ENCODE results near the gene KIAA1586.

Gene KIAA1586

DNA sequence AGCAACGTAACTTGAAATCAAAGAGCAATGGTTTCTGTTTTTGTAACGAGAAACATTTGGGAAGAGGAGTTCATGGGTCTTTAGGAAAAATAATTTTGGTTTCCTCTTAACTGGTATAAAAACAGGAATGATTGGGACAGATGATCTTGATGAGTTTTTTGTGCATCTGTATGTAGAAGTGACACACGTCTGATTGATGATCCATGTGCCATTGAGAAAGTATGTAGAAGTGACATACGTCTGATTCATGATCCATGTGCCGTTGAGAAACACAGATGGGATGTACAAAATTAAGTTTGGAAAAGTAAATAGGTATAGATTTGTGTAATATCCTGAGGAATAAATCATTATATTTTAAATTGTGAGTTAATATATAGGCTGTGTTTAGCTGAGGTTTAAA, 2.1 kb downstream of the KIAA1586 start:
- H3K4me3 ChIP-seq (ENCODE audit: low read depth, low read length) = no peak overlapping the region; the same call in 1 of the 2 replicates
- TF ChIP-seq, protein P1, sequence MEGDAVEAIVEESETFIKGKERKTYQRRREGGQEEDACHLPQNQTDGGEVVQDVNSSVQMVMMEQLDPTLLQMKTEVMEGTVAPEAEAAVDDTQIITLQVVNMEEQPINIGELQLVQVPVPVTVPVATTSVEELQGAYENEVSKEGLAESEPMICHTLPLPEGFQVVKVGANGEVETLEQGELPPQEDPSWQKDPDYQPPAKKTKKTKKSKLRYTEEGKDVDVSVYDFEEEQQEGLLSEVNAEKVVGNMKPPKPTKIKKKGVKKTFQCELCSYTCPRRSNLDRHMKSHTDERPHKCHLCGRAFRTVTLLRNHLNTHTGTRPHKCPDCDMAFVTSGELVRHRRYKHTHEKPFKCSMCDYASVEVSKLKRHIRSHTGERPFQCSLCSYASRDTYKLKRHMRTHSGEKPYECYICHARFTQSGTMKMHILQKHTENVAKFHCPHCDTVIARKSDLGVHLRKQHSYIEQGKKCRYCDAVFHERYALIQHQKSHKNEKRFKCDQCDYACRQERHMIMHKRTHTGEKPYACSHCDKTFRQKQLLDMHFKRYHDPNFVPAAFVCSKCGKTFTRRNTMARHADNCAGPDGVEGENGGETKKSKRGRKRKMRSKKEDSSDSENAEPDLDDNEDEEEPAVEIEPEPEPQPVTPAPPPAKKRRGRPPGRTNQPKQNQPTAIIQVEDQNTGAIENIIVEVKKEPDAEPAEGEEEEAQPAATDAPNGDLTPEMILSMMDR (IDR thresholded peaks at IDR 0.05; ENCODE audit: low read depth, low read length) = no peak

DNA sequence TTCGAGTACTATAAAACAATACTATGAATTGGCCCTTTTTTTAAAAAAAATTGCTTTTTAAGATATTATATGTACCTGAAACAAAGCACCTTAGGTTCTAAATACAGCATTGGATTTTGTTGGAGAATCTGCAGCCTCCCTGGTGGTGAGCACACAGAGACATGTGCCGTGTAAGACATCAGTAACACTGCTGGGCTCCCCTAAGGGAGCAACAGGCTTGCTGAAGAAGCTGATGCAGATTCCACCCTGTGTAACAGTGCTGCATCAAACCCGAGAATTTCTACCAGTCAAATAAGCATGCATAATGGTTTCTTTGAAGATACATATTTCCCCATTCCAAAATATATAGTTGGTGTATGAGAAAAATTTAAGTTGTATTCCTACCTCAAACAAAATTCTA, 17.4 kb downstream of the KIAA1586 start:
- TF ChIP-seq, protein P1 (IDR thresholded peaks at IDR 0.05; ENCODE audit: low read depth, low read length) = no peak
- no peak overlapping the region for H3K4me3 ChIP-seq (ENCODE audit: low read depth, low read length)

DNA sequence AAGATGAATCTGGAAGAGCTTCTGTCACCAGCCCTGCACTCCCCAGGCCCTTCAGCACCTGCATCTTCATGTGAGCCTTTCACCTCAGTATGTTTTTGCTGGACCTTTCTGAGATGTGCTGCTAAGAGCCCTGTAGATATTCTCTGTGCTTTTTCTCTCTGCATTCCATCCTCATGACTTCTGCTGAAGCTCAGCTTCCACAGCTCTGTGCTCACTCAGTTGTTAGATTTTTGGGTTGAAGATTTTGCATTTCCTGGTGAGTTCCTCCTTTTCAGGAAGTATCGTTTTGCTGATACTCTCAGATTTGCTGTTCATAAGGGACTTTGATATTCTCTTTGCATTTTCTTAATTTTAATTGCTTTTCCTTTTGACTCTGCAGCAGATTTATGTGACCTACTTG, 18.3 kb downstream of the KIAA1586 start:
- TF ChIP-seq, protein P1 (IDR thresholded peaks at IDR 0.05; ENCODE audit: low read depth, low read length) = no peak
- no peak overlapping the region for H3K4me3 ChIP-seq (ENCODE audit: low read depth, low read length)

DNA sequence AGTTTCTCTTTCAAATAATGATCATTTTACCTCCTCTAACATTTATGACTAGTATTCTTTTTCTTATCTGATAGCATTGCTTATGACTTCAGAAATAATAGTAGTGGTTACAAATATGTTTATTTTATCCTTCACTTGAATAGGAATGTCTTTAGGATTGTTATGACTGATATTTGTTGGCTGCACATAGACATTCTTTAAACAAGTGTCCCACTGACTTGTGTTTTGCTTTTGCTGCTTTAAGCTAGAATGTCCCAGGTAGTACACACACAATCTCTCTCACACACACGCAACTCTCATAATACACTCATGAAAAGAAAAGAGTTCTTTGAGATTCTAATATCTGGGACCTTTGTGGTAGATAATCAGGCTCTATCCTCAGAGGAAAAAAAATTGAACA, 21.6 kb downstream of the KIAA1586 start:
- H3K4me3 ChIP-seq (ENCODE audit: low read depth, low read length) = no peak overlapping the region
- TF ChIP-seq, protein P1 (IDR thresholded peaks at IDR 0.05; ENCODE audit: low read depth, low read length) = no peak

DNA sequence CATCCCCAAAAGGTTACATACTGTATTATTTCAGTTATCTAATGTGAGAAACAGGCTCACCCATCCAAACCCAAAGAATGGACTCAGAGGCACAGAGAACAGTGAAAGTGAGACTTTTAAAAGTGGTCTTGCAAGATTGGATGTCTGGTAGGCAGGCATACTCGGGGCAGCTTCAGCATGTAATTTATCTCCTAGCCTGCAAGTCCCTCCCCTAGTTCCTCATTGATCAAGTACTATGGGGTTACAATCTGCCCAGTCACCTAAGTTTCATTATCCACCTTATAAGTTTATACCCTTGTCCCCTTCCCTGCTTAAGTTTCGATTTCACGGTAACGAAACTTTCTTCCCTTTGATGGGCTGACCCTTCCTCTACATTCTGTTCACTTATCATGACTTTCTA, 22.7 kb downstream of the KIAA1586 start:
- TF ChIP-seq, protein P1 (IDR thresholded peaks at IDR 0.05; ENCODE audit: low read depth, low read length) = no peak
- no peak overlapping the region for H3K4me3 ChIP-seq (ENCODE audit: low read depth, low read length)

DNA sequence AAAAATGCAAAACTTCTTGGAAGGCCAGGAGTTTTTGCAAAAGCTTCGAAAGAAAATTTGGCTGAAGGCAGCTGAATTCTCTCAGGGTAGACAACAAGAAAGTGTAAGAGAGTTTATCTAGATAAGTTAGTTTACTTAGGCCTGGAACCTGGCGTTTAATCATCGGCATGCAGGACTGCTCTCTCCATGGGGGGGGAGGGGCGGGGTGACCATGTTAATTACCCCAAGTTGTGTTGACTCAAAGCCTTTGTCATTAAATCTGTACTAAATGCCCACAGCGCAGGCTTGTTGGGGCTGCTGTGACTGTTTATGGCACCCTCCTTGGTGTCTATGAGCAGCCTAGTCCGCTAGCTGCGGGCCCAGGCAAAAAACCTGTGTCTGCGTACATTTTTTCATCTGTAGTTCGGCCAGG, 23.4 kb downstream of the KIAA1586 start:
- H3K4me3 ChIP-seq (ENCODE audit: low read depth, low read length) = no peak overlapping the region
- TF ChIP-seq, protein P1 (IDR thresholded peaks at IDR 0.05; ENCODE audit: low read depth, low read length) = no peak

DNA sequence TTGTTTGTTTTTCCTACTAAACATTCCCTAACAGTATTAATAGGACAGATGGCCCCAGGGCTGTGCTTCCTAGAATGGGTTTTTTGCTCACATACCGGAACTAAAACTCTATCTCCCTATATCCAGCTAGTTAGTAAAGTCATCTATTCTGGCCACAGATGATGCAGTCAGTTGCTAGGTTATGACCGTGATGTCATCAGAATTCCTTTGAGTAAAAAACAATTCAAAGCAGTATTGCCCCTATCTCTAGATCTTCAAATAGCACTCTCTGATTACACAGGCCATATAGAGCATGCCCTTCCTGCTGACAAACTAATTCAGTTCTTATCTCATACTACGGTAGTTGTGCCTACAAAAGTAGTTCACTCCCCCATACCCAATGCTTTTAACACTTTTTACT, 25.6 kb downstream of the KIAA1586 start:
- H3K4me3 ChIP-seq (ENCODE audit: low read depth, low read length) = no peak overlapping the region
- TF ChIP-seq, protein P1 (IDR thresholded peaks at IDR 0.05; ENCODE audit: low read depth, low read length) = no peak

Data from WI38 (cell line).